ENCODE data around the gene FRK.

FRK gene

GRCh38 chr6:115905471-115905870, 155.2 kb downstream of the FRK start:
- no peak overlapping the region for H3K4me3 ChIP-seq (ENCODE audit: low read depth, low read length)
- no peak for TF ChIP-seq CTCF (IDR thresholded peaks at IDR 0.05; ENCODE audit: borderline replicate concordance, insufficient read depth, low read depth, low read length)

- no peak for TF ChIP-seq CTCF (IDR thresholded peaks at IDR 0.05; ENCODE audit: borderline replicate concordance, insufficient read depth, low read depth, low read length)
- no peak overlapping the region for H3K4me3 ChIP-seq (ENCODE audit: low read depth, low read length)
These were observed 158.3 kb downstream of the FRK start for GRCh38 chr6:115902436-115902835.

- no peak overlapping the region for H3K4me3 ChIP-seq (ENCODE audit: low read depth, low read length)
- no peak for TF ChIP-seq CTCF (IDR thresholded peaks at IDR 0.05; ENCODE audit: borderline replicate concordance, insufficient read depth, low read depth, low read length)
These were observed 158.8 kb downstream of the FRK start for GRCh38 chr6:115901896-115902295.

- TF ChIP-seq CTCF (IDR thresholded peaks at IDR 0.05; ENCODE audit: borderline replicate concordance, insufficient read depth, low read depth, low read length), result no peak
- no peak overlapping the region for H3K4me3 ChIP-seq (ENCODE audit: low read depth, low read length)
These were observed 160.9 kb downstream of the FRK start for GRCh38 chr6:115899730-115900282.

GRCh38 chr6:115898246-115898645, 162.4 kb downstream of the FRK start:
- no peak overlapping the region for H3K4me3 ChIP-seq (ENCODE audit: low read depth, low read length)
- no peak for TF ChIP-seq CTCF (IDR thresholded peaks at IDR 0.05; ENCODE audit: borderline replicate concordance, insufficient read depth, low read depth, low read length)

- peak; percentile 56; the same call in 1 of the 2 replicates for TF ChIP-seq CTCF (IDR thresholded peaks at IDR 0.05; ENCODE audit: borderline replicate concordance, insufficient read depth, low read depth, low read length)
- H3K4me3 ChIP-seq (ENCODE audit: low read depth, low read length), result no peak overlapping the region
These were observed 164.1 kb downstream of the FRK start for GRCh38 chr6:115896538-115897129.

GRCh38 chr6:115894426-115894992, 166.2 kb downstream of the FRK start:
- TF ChIP-seq CTCF (IDR thresholded peaks at IDR 0.05; ENCODE audit: borderline replicate concordance, insufficient read depth, low read depth, low read length), result no peak

More at GRCh38 chr6:115894426-115894992, 166.2 kb downstream of the FRK start:
- H3K4me3 ChIP-seq (ENCODE audit: low read depth, low read length), result no peak overlapping the region

Data from GM12875 (cell line).